DND-41 (cell line): Measurements from ENCODE around the gene RETREG2.
"Not testable (repeated sequence)": the region's sequence is repeated elsewhere in the genome, so short reads cannot be mapped to it uniquely, and the experiment has no call there.

ENCODE experiments used
- ATAC-seq: fragments of 200-7000 bp; cut with Tn5 transposase; 3 replicates; pipeline ENCODE4 v1.9.1; 2021; ENCODE audit warnings: low read depth; ENCODE audit not compliant: insufficient read depth
- DNase-seq: peaks from one replicate; pipeline ENCODE4 v3.0.0-alpha.2; 2020
- H2AFZ ChIP-seq: 2 replicates; pipeline ENCODE4 v1.6.0; 2012; ENCODE audit warnings: low read depth, low read length
- H3K27ac ChIP-seq: 2 replicates; pipeline ENCODE4 v1.5.1; 2012; ENCODE audit warnings: low read length, inconsistent platforms
- H3K27me3 ChIP-seq: fragments of 200-600 bp; sonication (generic); 2 replicates; pipeline ENCODE4 v1.6.0; 2012; ENCODE audit warnings: low read length, mild to moderate bottlenecking, inconsistent platforms; ENCODE audit not compliant: insufficient read depth, poor library complexity
- H3K36me3 ChIP-seq: 2 replicates; pipeline ENCODE4 v1.5.1; 2012; ENCODE audit warnings: low read length, inconsistent platforms; ENCODE audit not compliant: insufficient read depth
- H3K4me1 ChIP-seq: 2 replicates; pipeline ENCODE4 v1.5.1; 2012; ENCODE audit warnings: mild to moderate bottlenecking, low read length; ENCODE audit not compliant: insufficient read depth
- H3K4me2 ChIP-seq: 2 replicates; pipeline ENCODE4 v1.6.0; 2012; ENCODE audit warnings: mild to moderate bottlenecking, moderate library complexity, low read length, inconsistent platforms; ENCODE audit not compliant: insufficient read depth
- H3K4me3 ChIP-seq, 2 experiments: fragments of 200-600 bp in 1 of 2; shearing (Covaris generic) in 1 of 2; 2 replicates each; pipeline ENCODE4 v1.5.1; 2012 to 2016; ENCODE audit warnings: inconsistent platforms in 2 of 2, low read length in 2 of 2, mild to moderate bottlenecking in 2 of 2, low read depth in 1 of 2, moderate library complexity in 1 of 2
- H3K79me2 ChIP-seq: 2 replicates; pipeline ENCODE4 v1.6.0; 2012; ENCODE audit warnings: low read length, inconsistent platforms; ENCODE audit not compliant: insufficient read depth
- H3K9ac ChIP-seq: 2 replicates; pipeline ENCODE4 v1.6.0; 2012; ENCODE audit warnings: low read depth, mild to moderate bottlenecking, inconsistent platforms, low read length, moderate library complexity
- H3K9me3 ChIP-seq: 2 replicates; pipeline ENCODE4 v1.5.1; 2012; ENCODE audit warnings: low read length, moderate library complexity, mild to moderate bottlenecking, inconsistent platforms; ENCODE audit not compliant: insufficient read depth, severe bottlenecking
- H4K20me1 ChIP-seq: 2 replicates; pipeline ENCODE4 v1.6.0; 2012; ENCODE audit warnings: low read length; ENCODE audit not compliant: insufficient read depth
- EZH2 ChIP-seq: IDR thresholded peaks from 3 replicates; pipeline ENCODE4 v1.6.1; 2012; ENCODE audit warnings: borderline replicate concordance, low read depth, mild to moderate bottlenecking, moderate library complexity, low read length, inconsistent platforms; ENCODE audit not compliant: severe bottlenecking
- TF ChIP-seq, protein P1 (sequence below): IDR thresholded peaks from 2 replicates; pipeline ENCODE4 v1.5.1; 2012; ENCODE audit warnings: borderline replicate concordance, low read length, moderate library complexity, mild to moderate bottlenecking; ENCODE audit not compliant: poor library complexity, severe bottlenecking; ENCODE audit errors: extremely low read depth

RETREG2 gene

DNA sequence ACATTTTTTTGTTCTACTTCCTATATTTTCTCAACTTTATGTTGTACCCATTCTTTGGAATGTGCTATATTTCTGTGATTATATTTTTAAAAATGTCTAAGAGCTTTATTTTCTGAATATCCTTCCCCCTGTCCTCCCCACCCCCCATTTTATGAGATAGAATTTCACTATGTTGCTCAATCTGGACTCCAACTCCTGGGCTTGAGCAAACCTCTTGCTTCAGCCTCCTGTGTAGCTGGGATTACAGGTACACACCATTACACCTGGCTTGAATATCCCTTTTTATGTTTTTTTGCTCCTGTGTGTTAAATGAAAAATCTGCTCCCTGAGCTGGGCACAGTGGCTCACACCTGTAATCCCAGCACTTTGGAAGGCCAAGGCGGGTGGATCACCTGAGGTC, 19.3 kb downstream of the RETREG2 start:
- ATAC-seq = no peak
- Histone ChIP-seq H3K9me3 (no peaks in the 10 kb centered on the region), H3K4me2 (no peak overlapping the region), H3K27me3 (no peaks in the 10 kb centered on the region), H3K4me1 (no peaks in the 10 kb centered on the region), H3K36me3 (no peaks in the 10 kb centered on the region), H2AFZ (no peak overlapping the region), H3K79me2 (no peaks in the 10 kb centered on the region), H3K4me3 (no peak overlapping the region), H4K20me1 (no peaks in the 10 kb centered on the region), H3K9ac (no peak overlapping the region), H3K27ac (no peak overlapping the region)
- no peak for DNase-seq
- TF ChIP-seq EZH2 = no peak
- TF ChIP-seq, protein P1, sequence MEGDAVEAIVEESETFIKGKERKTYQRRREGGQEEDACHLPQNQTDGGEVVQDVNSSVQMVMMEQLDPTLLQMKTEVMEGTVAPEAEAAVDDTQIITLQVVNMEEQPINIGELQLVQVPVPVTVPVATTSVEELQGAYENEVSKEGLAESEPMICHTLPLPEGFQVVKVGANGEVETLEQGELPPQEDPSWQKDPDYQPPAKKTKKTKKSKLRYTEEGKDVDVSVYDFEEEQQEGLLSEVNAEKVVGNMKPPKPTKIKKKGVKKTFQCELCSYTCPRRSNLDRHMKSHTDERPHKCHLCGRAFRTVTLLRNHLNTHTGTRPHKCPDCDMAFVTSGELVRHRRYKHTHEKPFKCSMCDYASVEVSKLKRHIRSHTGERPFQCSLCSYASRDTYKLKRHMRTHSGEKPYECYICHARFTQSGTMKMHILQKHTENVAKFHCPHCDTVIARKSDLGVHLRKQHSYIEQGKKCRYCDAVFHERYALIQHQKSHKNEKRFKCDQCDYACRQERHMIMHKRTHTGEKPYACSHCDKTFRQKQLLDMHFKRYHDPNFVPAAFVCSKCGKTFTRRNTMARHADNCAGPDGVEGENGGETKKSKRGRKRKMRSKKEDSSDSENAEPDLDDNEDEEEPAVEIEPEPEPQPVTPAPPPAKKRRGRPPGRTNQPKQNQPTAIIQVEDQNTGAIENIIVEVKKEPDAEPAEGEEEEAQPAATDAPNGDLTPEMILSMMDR = no peak

DNA sequence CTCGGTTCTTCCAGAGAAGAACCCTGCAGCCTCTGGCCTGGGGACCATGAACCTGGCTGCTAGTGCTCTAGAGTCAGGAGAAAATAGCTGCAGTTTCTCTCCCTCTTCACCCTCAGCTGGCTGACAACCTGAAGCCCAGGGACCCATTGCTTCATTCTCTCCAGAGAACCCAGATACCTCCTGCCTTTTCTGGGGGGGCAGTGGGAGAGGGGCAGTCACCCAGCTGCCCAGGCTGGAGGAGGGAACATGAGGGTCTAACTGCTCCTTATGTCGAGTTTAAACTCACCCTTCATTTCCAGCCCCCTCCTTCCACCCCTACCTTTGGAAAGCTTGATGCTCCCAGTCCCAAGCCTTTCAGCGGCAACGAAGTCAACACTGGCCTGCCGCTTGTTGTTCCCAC, 20.9 kb downstream of the RETREG2 start:
- Histone ChIP-seq H4K20me1 (no peaks in the 10 kb centered on the region), H2AFZ (no peak overlapping the region), H3K4me2 (no peak overlapping the region), H3K4me3 (no peak overlapping the region), H3K9ac (no peak overlapping the region), H3K27ac (no peak overlapping the region), H3K9me3 (no peaks in the 10 kb centered on the region), H3K79me2 (no peaks in the 10 kb centered on the region), H3K36me3 (no peaks in the 10 kb centered on the region), H3K27me3 (no peaks in the 10 kb centered on the region), H3K4me1 (no peaks in the 10 kb centered on the region)
- no peak for DNase-seq
- no peak for ATAC-seq
- TF ChIP-seq EZH2 = no peak
- TF ChIP-seq, protein P1 = no peak

DNA sequence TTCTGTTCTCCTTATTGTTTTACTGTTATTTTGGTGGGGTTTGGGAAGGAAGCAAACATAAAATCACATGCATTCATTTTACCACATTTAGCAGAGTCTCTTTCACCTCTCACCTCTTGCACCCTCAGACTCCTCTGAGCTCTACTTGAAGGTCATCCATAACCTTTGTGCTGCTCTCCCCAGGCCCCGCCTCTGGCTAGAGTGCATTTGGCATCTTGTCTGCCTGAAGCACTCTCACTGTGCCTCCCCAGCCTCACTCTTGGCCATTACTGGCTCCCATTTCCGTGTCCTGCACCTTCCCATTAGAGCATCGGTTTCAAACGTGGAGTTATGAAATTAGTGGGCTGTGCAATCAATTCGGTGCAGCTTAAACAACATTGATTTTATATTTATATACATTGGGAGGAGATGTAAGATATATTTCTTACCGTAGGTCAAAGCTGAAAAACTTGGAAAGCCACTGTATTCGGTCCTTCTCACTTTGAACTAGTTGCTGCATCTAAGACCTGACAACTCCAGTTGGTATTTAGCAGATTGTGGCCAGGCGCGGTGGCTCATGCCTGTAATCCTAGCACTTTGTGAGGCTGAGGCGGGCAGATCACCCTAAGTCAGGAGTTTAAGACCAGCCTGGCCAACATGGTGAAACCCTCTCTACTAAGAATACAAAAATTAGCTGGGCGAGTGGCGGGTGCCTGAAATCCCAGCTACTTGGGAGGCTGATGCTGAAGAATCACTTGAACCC, 21.6 kb downstream of the RETREG2 start:
- Histone ChIP-seq H3K27ac (no peak overlapping the region), H3K4me1 (no peaks in the 10 kb centered on the region), H3K79me2 (no peaks in the 10 kb centered on the region), H3K36me3 (no peaks in the 10 kb centered on the region), H4K20me1 (no peaks in the 10 kb centered on the region), H3K9ac (no peak overlapping the region), H3K4me2 (no peak overlapping the region), H3K9me3 (no peaks in the 10 kb centered on the region), H3K27me3 (no peaks in the 10 kb centered on the region), H2AFZ (no peak overlapping the region), H3K4me3 (no peak overlapping the region)
- no peak for ATAC-seq
- no peak for DNase-seq
- TF ChIP-seq, protein P1 = no peak
- no peak for TF ChIP-seq EZH2

DNA sequence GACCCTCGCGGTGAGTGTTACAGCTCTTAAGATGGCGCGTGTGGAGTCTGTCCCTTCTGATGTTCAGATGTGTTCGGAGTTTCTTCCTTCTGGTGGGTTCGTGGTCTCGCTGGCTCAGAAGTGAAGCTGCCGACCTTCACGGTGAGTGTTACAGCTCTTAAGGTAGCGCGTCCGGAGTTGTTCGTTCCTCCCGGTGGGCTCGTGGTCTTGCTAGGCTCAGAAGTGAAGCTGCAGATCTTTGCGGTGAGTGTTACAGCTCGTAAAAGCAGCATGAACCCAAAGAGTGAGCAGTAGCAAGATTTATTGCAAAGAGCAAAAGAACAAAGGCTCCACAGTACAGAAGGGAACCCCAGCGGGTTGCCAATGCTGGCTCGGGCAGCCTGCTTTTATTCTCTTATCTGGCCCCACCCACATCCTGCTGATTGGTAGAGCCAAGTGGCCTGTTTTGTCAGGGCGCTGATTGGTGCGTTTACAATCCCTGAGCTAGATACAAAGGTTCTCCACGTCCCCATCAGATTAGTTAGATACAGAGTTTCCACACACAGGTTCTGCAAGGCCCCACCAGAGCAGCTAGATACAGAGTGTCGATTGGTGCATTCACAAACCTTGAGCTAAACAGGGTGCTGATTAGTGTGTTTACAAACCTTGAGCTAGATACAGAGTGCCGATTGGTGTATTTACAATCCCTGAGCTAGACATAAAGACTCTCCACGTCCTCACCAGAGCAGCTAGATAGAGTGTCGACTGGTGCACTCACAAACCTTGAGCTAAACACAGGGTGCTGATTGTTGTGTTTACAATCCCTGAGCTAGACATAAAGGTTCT, 22.6 kb downstream of the RETREG2 start:
- H2AFZ ChIP-seq, H3K27me3 ChIP-seq, H3K9me3 ChIP-seq: not testable (repeated sequence)

DNA sequence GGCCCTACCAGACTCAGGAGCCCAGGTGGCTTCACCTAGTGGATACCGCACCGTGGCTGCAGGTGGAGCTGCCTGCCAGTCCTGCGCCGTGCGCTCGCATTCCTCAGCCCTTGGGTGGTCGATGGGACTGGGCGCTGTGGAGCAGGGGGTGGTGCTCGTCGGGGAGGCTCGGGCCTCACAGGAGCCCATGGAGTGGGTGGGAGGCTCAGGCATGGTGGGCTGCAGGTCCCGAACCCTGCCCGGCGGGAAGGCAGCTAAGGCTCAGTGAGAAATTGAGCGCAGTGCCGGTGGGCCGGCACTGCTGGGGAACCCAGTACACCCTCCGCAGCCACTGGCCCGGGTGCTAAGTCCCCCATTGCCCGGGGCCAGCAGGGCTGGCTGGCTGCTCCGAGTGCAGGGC, 23.3 kb downstream of the RETREG2 start:
- H3K79me2 ChIP-seq, ATAC-seq, H4K20me1 ChIP-seq, H3K4me2 ChIP-seq, H3K27me3 ChIP-seq, H2AFZ ChIP-seq, H3K27ac ChIP-seq, H3K36me3 ChIP-seq, H3K9me3 ChIP-seq, H3K9ac ChIP-seq, H3K4me3 ChIP-seq, H3K4me1 ChIP-seq, DNase-seq: not testable (repeated sequence)

More for the DNA sequence above, 22.6 kb downstream of the RETREG2 start:
- H4K20me1 ChIP-seq, ATAC-seq, H3K27ac ChIP-seq, H3K9ac ChIP-seq, H3K36me3 ChIP-seq, H3K79me2 ChIP-seq, DNase-seq, H3K4me3 ChIP-seq, H3K4me2 ChIP-seq, H3K4me1 ChIP-seq: not testable (repeated sequence)
